VCaP (cell line): ENCODE measurements around the gene PEAR1.

ENCODE experiments used
- H3K27ac ChIP-seq: fragments of 450-650 bp; 2 replicates; pipeline ENCODE4 v1.5.1; 2017
- CTCF ChIP-seq: fragments of 450-650 bp; conservative IDR thresholded peaks from 2 replicates; pipeline ENCODE4 v1.5.1; 2017; ENCODE audit warnings: mild to moderate bottlenecking, moderate library complexity

PEAR1 gene

GRCh38 chr1:156898161-156898566 is 4.6 kb downstream of the PEAR1 start:
- TF ChIP-seq CTCF, result no peak
- H3K27ac ChIP-seq, result no peak overlapping the region

DNA sequence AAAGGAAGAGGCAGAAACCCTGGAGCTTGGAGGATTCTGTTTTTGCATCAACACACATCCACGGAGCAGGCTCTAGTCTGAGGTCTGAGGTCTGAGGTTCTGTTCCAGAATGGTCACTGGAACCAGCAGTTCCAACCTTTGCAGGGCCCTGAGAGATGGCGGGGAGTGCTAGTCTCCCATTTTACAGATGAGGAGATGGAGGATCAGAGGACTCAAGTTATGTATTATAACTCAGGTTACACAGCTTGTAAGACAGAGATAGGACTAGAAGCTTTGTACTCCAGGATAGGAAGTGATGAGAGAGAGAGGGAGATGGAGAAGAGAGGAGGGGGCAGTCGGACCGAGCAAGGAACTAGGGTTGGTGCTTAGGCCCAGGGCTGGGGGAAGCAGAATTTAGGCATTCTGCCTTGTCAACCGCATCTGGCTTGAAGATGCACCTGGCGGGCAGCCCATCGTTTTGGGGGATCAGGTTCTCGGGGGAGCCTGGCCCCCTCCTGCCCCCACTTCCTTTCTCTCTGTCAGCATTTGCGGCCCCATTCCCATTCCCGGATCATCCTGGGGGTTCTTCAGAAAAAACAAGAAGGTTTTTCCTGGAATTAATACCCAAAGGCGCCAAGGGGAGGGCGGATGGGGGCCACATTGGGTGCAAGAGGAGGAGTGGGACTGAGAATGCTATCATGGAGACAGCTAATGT is 5.6 kb downstream of the PEAR1 start:
- no peak for TF ChIP-seq CTCF
- H3K27ac ChIP-seq, result no peak overlapping the region

DNA sequence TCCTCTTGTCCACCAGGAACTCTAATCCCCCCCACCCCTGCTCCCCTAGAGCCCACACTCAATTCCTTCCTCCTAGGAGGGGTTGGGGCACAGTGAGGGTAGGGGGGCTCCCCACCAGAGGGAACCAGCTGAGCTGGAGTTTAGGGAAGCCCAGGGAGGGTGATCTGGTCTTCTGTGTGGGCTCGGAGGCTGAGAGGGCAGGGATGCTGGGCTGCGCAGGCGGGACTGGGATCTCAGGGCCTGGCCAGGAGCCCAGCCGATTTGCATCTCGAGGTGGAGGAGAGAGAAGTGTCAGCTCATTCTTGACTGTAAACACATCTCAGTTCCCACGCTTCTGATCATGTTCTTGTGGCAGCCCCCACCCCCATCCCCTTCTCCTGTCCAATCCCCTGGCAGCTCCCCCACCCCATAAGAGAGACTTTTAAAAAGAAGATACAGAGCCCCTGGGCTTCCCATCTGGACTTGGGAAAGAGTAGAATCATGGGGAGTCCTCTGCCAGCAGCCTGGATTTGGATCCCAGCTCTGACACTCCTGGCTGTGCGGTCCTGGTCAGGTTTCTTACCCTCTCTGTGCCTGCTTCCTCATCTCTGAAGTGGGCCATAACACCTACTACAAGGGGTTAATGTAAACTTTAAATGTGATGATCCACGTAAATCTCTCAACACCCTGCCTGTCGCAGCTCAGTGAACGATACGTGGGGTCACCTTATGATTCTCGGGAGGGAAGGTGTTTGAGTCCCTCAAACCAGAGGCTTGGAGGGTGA is 6.6 kb downstream of the PEAR1 start:
- no peak for TF ChIP-seq CTCF

DNA sequence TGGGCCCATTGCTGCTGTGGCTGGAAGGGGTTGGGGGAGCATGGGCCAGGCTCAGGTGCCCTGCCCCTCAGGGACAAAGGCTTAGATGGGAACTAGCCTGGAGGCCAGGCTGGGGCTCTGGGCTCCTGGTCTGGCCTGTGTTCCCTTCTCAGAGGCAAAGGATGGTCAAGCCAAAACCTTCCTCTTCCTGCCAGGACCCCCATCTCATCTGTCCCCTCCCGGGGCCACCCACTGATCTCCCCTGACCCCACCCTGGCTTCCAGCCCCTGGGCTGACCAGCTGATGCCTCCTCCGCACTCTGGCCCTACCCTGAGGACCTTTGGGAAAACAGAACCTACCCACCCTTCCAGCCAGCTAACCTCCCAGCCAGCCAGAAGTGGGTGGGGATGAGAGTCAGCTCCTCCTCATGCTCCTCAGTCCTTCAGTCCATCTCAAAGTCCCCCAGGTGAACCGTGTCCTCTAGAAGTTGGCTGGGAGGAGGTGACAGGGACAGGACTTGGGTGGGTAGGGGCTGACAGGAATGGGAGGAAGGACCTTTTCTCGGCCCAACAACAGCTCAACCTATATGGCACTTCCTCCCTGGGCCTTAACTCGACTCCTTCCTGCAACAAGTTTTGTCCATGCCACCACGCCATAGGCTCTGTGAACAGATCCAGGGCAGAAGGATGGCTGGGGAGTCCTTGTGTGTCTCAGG is 7.5 kb downstream of the PEAR1 start:
- no peak for TF ChIP-seq CTCF

More for the DNA sequence above, 6.6 kb downstream of the PEAR1 start:
- H3K27ac ChIP-seq, result no peak overlapping the region

GRCh38 chr1:156901590-156901900 is 8.0 kb downstream of the PEAR1 start:
- H3K27ac ChIP-seq, result no peak overlapping the region
- no peak for TF ChIP-seq CTCF

More for the DNA sequence above, 7.5 kb downstream of the PEAR1 start:
- H3K27ac ChIP-seq, result no peak overlapping the region

- no peak overlapping the region for H3K27ac ChIP-seq
- no peak for TF ChIP-seq CTCF
These were observed 8.7 kb downstream of the PEAR1 start for GRCh38 chr1:156901966-156902915.
